Ascending aorta (tissue), 2 donors: ENCODE data around the gene ANKRD63. TPM values are rescaled to one million over a fixed set of nuclear protein-coding genes. Genes with fewer than 3 reads are reported as not detected.

Source experiments
- DNase-seq, 2 donors: peaks; one replicate each; pipeline ENCODE4 v3.0.0-alpha.2; 2019; ENCODE audit warnings: low spot score in 2 of 2
- H3K27ac ChIP-seq, 2 donors: fragments of 200-600 bp; sonication (generic); one replicate each; pipeline ENCODE4 v1.5.1; 2016 to 2017; ENCODE audit warnings: mild to moderate bottlenecking in 1 of 2
- H3K27me3 ChIP-seq: fragments of 200-600 bp; sonication (generic); one replicate; pipeline ENCODE4 v1.5.1; 2017
- H3K36me3 ChIP-seq, 2 donors: fragments of 200-600 bp; sonication (generic); one replicate each; pipeline ENCODE4 v1.5.1; 2016
- H3K4me1 ChIP-seq, 2 donors: fragments of 200-600 bp; sonication (generic); one replicate each; pipeline ENCODE4 v1.5.1; 2016 to 2017; ENCODE audit warnings: mild to moderate bottlenecking in 1 of 2
- H3K4me3 ChIP-seq, 2 donors: fragments of 200-600 bp; sonication (generic); one replicate each; pipeline ENCODE4 v1.5.1; 2016 to 2017; ENCODE audit warnings: mild to moderate bottlenecking in 1 of 2
- H3K9me3 ChIP-seq, 2 donors: fragments of 200-600 bp; sonication (generic); one replicate each; pipeline ENCODE4 v1.5.1; 2016
- CTCF ChIP-seq, 3 experiments: fragments of 200-600 bp in 2 of 3; fragments of 450-650 bp in 1 of 3; sonication (generic) in 2 of 3; IDR thresholded peaks; one replicate each; pipeline ENCODE4 v1.5.1; 2016 to 2019; ENCODE audit warnings: antibody characterized with exemption in 3 of 3, mild to moderate bottlenecking in 1 of 3, moderate library complexity in 1 of 3
- intact Hi-C: fragments of 100-400 bp; cut with DNase I; formaldehyde crosslinking; loops from one replicate; pipeline ENCODE4 v1.15.1; 2023
- total RNA-seq: library from RNA; depleted of rRNA; stranded (reverse); fragments of >200 nt; gene quantifications from one replicate; pipeline ENCODE4 v1.1.0, GENCODE V29; 2016

ANKRD63 gene
- total RNA-seq, 1 donor from 2014 or later: not detected

GRCh38 chr15:40320409-40320808 is 37.5 kb upstream of the ANKRD63 start:
- Histone ChIP-seq H3K27me3 (no peaks in the 10 kb centered on the region), H3K27ac (no peak overlapping the region), H3K36me3 (no peaks in the 10 kb centered on the region), H3K4me3 (no peak overlapping the region), H3K4me1 (peaks cover 3 to 8% of the 10 kb centered on the region in 2 donors), H3K9me3 (no peaks in the 10 kb centered on the region)
- TF ChIP-seq CTCF (IDR thresholded peaks at IDR 0.05): no peak
- intact Hi-C loops: loop anchor here (5.0 kb wide), 1 partner anchor 218 kb away; no protein-coding TSS in a partner anchor
- no peak for DNase-seq

GRCh38 chr15:40317580-40317979 is 34.7 kb upstream of the ANKRD63 start:
- H3K4me3 ChIP-seq: no peak overlapping the region
- no peaks in the 10 kb centered on the region for H3K9me3 ChIP-seq
- H3K27me3 ChIP-seq: no peaks in the 10 kb centered on the region
- H3K4me1 ChIP-seq: peaks cover 0 to 6% of the 10 kb centered on the region in 2 donors
- TF ChIP-seq CTCF (IDR thresholded peaks at IDR 0.05): no peak
- DNase-seq: no peak
- no peaks in the 10 kb centered on the region for H3K36me3 ChIP-seq
- intact Hi-C loops: no loop called here
- no peak overlapping the region for H3K27ac ChIP-seq

- Histone ChIP-seq H3K4me1 (peaks cover 0 to 2% of the 10 kb centered on the region in 2 donors), H3K4me3 (no peak overlapping the region), H3K27ac (no peak overlapping the region), H3K36me3 (no peaks in the 10 kb centered on the region), H3K9me3 (no peaks in the 10 kb centered on the region), H3K27me3 (no peaks in the 10 kb centered on the region)
- no peak for TF ChIP-seq CTCF (IDR thresholded peaks at IDR 0.05)
- intact Hi-C loops: no loop called here
- no peak for DNase-seq
Measured at GRCh38 chr15:40316931-40317330, 34.1 kb upstream of the ANKRD63 start.

- Histone ChIP-seq H3K36me3 (no peaks in the 10 kb centered on the region), H3K9me3 (no peaks in the 10 kb centered on the region), H3K27ac (no peak overlapping the region), H3K4me1 (no peaks in the 10 kb centered on the region), H3K4me3 (no peak overlapping the region), H3K27me3 (no peaks in the 10 kb centered on the region)
- TF ChIP-seq CTCF (IDR thresholded peaks at IDR 0.05): no peak
- intact Hi-C loops: no loop called here
- DNase-seq: no peak
Measured at GRCh38 chr15:40314723-40315276, 31.9 kb upstream of the ANKRD63 start.

- Histone ChIP-seq H3K9me3 (no peaks in the 10 kb centered on the region), H3K27ac (no peak overlapping the region), H3K4me3 (no peak overlapping the region), H3K4me1 (no peaks in the 10 kb centered on the region), H3K36me3 (no peaks in the 10 kb centered on the region), H3K27me3 (no peaks in the 10 kb centered on the region)
- no peak for TF ChIP-seq CTCF (IDR thresholded peaks at IDR 0.05)
- intact Hi-C loops: no loop called here
- DNase-seq: no peak
Measured at GRCh38 chr15:40313531-40314398, 30.9 kb upstream of the ANKRD63 start.
